ENCODE measurements around the gene HCRTR1.

DNA sequence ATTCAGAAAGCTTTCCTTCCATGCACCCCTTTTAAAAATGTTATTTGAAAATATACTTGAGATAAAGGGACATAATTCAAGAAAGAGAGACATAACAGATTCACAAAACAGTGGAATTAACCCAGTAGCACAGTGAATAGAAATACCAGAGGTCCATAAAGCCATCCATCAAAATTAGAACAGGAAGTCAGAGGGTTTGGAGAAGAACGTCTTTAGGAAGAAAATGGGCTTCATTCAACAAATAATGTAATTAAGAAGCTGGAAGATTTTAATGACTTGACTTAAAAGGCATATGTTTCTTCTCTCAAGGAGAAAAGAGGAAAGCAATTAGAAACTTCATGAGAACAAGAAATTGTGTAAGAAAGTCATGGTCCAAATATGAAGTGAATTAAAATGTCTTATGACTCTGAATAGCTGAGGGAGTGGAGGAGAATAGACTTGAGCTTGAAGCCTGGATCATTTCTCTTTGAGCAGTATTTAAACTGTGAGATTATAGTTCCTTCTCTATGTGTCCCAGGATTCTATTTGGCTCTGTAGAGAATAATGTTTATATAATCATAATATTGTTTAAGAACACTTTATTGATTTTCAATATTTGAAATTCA lies 7.9 kb upstream of the HCRTR1 start:
- no peak for TF ChIP-seq EZH2 (IDR thresholded peaks at IDR 0.05; ENCODE audit: borderline replicate concordance, low read length)
- TF ChIP-seq, protein P1, sequence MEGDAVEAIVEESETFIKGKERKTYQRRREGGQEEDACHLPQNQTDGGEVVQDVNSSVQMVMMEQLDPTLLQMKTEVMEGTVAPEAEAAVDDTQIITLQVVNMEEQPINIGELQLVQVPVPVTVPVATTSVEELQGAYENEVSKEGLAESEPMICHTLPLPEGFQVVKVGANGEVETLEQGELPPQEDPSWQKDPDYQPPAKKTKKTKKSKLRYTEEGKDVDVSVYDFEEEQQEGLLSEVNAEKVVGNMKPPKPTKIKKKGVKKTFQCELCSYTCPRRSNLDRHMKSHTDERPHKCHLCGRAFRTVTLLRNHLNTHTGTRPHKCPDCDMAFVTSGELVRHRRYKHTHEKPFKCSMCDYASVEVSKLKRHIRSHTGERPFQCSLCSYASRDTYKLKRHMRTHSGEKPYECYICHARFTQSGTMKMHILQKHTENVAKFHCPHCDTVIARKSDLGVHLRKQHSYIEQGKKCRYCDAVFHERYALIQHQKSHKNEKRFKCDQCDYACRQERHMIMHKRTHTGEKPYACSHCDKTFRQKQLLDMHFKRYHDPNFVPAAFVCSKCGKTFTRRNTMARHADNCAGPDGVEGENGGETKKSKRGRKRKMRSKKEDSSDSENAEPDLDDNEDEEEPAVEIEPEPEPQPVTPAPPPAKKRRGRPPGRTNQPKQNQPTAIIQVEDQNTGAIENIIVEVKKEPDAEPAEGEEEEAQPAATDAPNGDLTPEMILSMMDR (conservative IDR thresholded peaks at IDR 0.05 in 1 of 2, IDR thresholded peaks at IDR 0.05 in 1 of 2; ENCODE audit: extremely low read depth in 1 of 2, insufficient read depth in 1 of 2, low read depth in 1 of 2, low read length in 2 of 2) = no peak
